ENCODE results near the gene ZC3H10. TPM values are rescaled to one million over a fixed set of nuclear protein-coding genes. Genes with fewer than 3 reads are reported as not detected.
A peak's percentile ranks its signal among the peaks of the same experiment; 100 is the strongest.

Gene ZC3H10
- total RNA-seq, 1 donor from 2014 or later, result 19.3 TPM

GRCh38 chr12:56129206-56129941, 11.3 kb downstream of the ZC3H10 start:
- H3K4me3 Mint-ChIP-seq, result peak overlapping the region; percentile 92
- no peaks in the 10 kb centered on the region for H3K27me3 Mint-ChIP-seq (ENCODE audit: low read depth)
- peaks cover 19% of the 10 kb centered on the region for H3K36me3 Mint-ChIP-seq (ENCODE audit: low read depth)
- no peak for TF ChIP-seq CTCF (conservative IDR thresholded peaks at IDR 0.05)
- peak; percentile 56 for DNase-seq (ENCODE audit: low read depth, low spot score)
- H3K9me3 Mint-ChIP-seq, result no peaks in the 10 kb centered on the region
- H3K4me1 Mint-ChIP-seq, result peaks cover 38% of the 10 kb centered on the region
- H3K27ac Mint-ChIP-seq (ENCODE audit: unreplicated experiment), result peak overlapping the region; percentile 99

- H3K4me3 Mint-ChIP-seq, result peak overlapping the region; percentile 85
- TF ChIP-seq CTCF (conservative IDR thresholded peaks at IDR 0.05), result no peak
- no peaks in the 10 kb centered on the region for H3K9me3 Mint-ChIP-seq
- peaks cover 20% of the 10 kb centered on the region for H3K36me3 Mint-ChIP-seq (ENCODE audit: low read depth)
- no peaks in the 10 kb centered on the region for H3K27me3 Mint-ChIP-seq (ENCODE audit: low read depth)
- peaks cover 38% of the 10 kb centered on the region for H3K4me1 Mint-ChIP-seq
- H3K27ac Mint-ChIP-seq (ENCODE audit: unreplicated experiment), result no peak overlapping the region
- DNase-seq (ENCODE audit: low read depth, low spot score), result no peak
Observed at GRCh38 chr12:56129942-56130495, 12.0 kb downstream of the ZC3H10 start.

- H3K9me3 Mint-ChIP-seq, result no peaks in the 10 kb centered on the region
- peak overlapping the region; percentile 85 for H3K4me3 Mint-ChIP-seq
- peaks cover 38% of the 10 kb centered on the region for H3K4me1 Mint-ChIP-seq
- no peak for DNase-seq (ENCODE audit: low read depth, low spot score)
- no peak for TF ChIP-seq CTCF (conservative IDR thresholded peaks at IDR 0.05)
- peaks cover 20% of the 10 kb centered on the region for H3K36me3 Mint-ChIP-seq (ENCODE audit: low read depth)
- no peaks in the 10 kb centered on the region for H3K27me3 Mint-ChIP-seq (ENCODE audit: low read depth)
- H3K27ac Mint-ChIP-seq (ENCODE audit: unreplicated experiment), result peak overlapping the region; percentile 54
Observed at GRCh38 chr12:56130876-56131275, 12.8 kb downstream of the ZC3H10 start.

GRCh38 chr12:56134897-56135296, 16.8 kb downstream of the ZC3H10 start:
- no peak overlapping the region for H3K27ac Mint-ChIP-seq (ENCODE audit: unreplicated experiment)
- TF ChIP-seq CTCF (conservative IDR thresholded peaks at IDR 0.05), result no peak
- peaks cover 6% of the 10 kb centered on the region for H3K4me1 Mint-ChIP-seq
- H3K36me3 Mint-ChIP-seq (ENCODE audit: low read depth), result peaks cover 41% of the 10 kb centered on the region
- no peaks in the 10 kb centered on the region for H3K27me3 Mint-ChIP-seq (ENCODE audit: low read depth)
- H3K9me3 Mint-ChIP-seq, result no peaks in the 10 kb centered on the region
- no peak for DNase-seq (ENCODE audit: low read depth, low spot score)
- H3K4me3 Mint-ChIP-seq, result no peak overlapping the region

GRCh38 chr12:56137853-56138571, 19.9 kb downstream of the ZC3H10 start:
- Mint-ChIP-seq H3K4me3 (no peak overlapping the region), H3K4me1 (no peaks in the 10 kb centered on the region), H3K27ac (ENCODE audit: unreplicated experiment) (peak overlapping the region; percentile 29), H3K36me3 (ENCODE audit: low read depth) (peaks cover 44% of the 10 kb centered on the region), H3K27me3 (ENCODE audit: low read depth) (no peaks in the 10 kb centered on the region), H3K9me3 (no peaks in the 10 kb centered on the region)
- TF ChIP-seq CTCF (conservative IDR thresholded peaks at IDR 0.05), result no peak
- DNase-seq (ENCODE audit: low read depth, low spot score), result no peak
